GM21447 (cell line): ENCODE measurements around the gene C8G.

ENCODE experiments used
- ATAC-seq: cut with Tn5 transposase; IDR thresholded peaks from one replicate; pipeline ENCODE4 v1.9.1; 2021; ENCODE audit not compliant: unreplicated experiment

Gene C8G

GRCh38 chr9:136944519-136945332 lies at the start of gene C8G, which contains the start of gene FBXW5:
TSS of gene C8G (plus strand) at chr9:136945243. CDS start at chr9:136945321, 78 bp downstream.
TSS of gene FBXW5 (minus strand) at chr9:136944738. CDS start at chr9:136944083, 655 bp downstream.
- peak; percentile 67 for ATAC-seq

DNA sequence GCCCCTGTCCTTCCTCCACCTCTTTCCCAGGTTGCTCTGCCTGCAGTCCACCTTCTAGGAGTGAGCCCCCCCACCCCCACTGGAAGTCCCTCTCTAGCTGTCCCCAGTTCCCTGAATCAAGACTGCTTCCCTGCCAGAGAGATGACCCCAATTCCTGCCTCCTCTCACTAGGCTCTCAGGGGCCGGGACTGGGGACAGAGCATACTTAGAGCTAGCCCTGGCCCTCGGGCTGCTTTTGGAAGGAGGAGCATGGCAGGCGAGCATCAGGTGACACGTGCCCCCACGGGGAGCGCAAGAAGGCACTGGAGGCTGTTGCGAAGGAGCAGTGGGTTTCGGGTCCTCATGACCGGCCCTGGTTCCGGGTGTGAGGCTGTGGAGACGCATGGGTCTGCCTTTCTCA lies 49.0 kb upstream of the C8G start:
- ATAC-seq: no peak

DNA sequence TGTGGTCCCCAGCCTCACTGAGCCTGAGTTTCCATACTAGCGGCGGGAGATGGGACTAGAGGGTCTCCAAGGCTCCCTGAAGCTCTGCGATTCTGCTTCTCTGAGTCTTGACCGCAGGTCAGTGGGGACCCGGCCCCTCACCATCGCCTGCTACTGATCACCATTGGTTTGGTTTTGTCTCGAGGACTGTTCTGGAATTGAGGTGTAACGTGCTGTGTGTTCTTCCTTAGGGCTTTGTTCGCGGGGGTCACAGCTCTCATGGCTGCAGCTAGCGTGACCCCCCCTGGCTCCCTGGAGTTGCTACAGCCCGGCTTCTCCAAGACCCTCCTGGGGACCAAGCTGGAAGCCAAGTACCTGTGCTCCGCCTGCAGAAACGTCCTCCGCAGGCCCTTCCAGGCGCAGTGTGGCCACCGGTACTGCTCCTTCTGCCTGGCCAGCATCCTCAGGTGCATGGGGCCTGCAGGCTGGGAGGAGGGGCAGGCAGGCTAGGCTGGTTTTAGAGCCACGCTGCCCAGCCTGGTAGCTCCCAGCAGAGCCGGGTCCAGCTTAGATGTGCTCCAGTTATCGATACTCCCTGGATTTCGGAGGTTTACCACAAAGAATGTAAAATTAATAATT lies 46.5 kb upstream of the C8G start:
- ATAC-seq: no peak

GRCh38 chr9:136899196-136899595 lies 45.8 kb upstream of the C8G start:
- peak; percentile 42 for ATAC-seq

DNA sequence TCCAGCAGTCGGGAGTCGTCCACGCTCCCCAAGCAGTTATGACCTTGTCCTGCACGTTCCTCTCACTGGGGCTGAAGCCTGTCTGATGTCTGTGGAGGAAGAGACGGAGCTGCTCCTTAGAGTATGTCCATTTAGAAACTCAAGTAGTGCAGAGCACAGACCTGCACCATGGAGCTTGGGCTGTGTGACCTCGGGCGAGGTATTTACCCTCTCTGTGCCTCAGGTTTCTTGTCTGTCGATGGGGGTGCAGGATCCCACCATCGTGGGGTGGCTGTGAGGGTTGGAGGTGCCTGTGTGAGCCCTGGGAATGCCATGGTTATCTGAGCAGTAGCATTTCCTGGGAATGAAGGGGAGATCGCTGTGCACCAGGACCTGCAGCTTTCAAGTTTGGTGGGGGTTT lies 44.5 kb upstream of the C8G start:
- ATAC-seq: no peak

DNA sequence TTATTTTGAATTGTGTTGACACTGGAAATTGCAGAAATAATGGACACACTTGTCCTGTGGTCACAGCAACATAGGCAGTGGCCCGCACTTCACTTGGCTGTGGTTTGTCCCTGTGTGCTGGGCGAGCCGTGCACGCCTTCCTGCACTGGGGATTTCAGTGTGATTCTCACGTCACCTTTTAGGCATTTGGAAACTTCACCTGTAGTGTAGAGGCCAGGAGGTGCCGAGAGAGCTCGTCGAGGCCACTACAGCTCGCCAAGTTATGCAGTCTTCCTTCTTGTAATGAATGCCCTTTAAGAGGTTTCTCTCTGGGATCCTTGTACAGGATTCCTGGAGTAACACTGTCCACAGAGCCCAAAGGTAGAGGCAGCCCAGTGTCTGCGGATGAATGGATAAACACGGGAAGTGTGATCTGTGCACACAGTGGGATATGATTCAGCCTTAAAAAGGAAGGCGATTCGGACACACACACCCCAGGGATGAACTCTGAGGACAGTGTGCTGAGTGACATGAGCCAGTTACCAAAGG lies 44.0 kb upstream of the C8G start:
- no peak for ATAC-seq

DNA sequence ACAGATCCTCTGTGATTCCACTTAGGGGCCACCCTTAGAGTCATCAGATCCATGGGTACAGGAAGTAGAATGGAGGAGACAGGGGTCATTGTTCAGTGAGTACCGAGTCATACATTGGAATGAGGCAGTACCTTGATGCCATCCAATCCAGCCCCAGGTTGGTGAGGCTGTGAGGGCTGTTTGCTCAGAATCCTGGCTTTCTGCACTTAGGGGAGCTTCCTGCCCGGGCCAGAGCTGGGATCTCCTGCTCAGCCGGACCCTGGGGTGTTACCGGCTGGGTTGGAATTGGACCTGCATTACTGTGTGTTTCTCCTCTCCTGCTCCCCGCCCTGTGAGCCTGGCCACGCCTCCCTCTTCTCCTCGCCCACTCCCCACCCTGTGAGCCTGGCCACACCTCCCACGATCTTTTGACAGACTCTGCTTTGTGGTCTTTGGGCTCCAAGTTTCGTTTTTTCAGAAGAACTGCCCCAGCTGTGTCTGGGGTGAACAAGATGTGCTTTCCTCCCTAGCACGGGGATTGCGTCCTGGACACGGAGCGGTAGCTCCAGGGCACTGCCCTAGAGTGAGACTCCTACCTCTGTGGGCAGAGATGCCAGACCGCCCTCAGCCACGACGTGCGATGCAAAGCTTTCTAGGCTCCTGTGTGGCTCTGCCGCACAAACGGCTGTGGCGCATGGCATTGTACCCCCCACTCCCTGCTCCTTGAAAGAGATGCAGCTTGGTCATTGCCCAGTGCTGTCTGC lies 43.4 kb upstream of the C8G start:
- ATAC-seq: peak; percentile 44

DNA sequence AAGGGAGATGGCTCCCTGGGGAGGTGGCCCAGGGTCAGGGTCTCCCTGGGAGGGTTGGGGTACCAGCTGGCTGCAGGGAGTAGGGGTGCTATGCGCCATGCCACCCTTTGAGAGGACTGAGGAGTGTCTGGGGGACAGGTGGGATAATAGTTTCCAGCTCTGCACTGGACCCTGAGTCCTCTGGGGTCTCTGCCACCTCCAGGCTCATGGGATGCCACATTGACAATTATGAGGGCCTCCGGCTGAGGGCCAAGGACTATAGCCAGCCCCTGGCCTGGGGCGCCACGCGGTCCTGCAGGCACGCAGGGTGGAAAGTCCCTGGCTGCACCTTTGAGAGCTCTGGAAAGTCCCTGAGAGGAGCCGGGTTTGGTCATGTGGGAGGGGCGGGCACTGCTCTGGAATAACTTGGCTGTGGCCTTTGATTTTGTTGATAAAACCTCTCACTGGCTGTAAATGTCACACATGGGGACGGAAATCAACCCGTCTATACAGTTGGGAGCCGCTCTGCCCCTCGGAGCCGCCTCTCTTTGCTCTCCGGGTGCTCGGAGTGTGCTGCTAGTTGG lies 42.7 kb upstream of the C8G start:
- ATAC-seq: peak; percentile 55

- ATAC-seq: no peak
These were observed 41.9 kb upstream of the C8G start for GRCh38 chr9:136903041-136903554.

DNA sequence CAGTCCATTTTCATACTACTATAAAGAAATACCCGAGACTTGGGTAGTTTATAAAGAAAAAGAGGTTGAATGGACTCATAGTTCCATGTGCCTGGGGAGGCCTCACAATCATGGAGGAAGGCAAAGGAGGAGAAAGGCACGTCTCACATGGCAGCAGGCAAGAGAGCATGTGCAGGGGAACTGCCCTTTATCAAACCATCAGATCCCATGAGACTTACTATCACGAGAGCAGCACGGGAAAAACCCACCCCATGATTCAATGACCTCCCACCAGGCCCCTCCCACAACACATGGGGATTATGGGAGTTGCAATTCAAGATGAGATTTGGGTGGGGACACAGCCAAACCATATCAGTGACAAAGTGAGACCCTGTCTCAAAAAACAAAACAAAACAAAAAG lies 38.8 kb upstream of the C8G start:
- ATAC-seq: no peak

DNA sequence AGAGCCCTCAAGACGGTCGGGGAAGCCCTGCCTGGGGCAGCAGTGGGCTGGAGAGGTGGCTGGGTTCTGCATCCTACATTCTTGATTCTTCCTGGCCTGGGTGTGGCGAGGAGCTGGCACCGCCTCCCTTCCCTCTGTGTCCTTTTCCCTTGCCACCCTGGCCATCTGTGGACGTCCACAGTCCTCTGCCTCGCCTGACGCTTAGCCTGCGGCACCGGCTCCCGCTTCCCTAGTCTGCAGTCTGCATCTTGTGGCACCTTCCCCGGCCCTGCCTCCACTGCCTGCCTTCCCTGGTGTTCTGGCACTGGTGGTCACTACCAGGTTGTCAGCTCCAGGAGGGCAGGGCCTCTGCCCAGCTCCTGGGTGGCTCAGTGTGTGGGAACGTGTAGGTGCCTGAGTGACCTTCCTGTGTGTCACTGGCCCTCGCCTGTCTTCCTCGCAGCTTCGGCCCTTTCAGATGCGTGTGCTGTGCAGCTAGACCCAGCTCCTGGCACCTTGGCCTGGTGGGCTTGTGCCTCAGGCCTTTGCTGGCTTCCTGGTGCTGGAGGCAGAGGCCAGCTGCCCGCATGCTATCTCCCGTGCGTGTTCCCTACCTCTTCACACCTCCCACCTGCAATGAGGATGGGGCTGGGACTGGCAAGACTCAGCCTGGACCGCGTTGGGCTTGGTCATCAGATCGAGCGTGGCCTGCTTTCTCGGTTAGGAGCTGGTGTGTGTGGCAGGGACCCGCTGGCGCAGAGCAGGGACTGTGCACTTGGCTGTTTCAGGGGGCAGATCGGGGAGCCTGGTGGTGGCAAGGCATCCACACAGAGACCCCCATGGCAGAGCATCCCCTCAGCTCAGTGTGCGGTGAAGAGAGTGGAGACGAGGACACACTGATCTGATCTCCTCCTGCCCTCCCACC lies 37.8 kb upstream of the C8G start:
- ATAC-seq: no peak

DNA sequence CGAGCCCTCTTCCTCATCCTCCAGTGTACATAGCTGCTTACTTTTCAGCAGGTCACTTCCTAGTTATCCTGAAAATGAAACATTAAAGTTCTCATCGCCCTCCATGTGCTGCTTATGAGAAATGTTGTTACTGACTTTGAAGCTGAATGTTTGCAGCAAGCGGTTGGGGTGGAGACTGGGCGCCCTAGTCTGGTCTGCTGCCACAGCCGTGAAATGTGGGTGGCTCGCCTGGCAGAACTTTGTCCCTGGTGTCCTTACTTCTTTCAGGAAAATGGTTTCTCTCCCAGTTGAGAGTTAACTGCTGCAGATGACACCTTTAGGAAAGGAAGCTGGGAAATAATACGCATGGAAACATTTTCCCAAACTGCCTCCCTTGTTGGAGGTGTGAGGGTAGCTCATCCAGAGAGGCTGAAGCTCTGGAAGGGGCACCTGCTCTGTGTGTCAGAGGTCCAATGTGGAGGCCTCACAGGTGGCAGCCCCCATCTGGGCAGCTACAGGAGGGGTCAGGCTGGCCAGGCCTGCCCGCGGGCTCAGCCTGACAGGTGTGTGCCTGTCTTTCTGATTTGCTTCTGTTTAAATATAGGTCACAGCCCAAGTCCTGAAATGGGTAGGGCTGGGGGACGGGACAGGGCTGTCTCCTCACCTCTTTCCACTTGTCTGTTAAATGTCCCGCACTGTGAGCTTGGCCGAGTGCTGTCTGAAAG lies 34.7 kb upstream of the C8G start:
- no peak for ATAC-seq

GRCh38 chr9:136910901-136911245 lies 34.2 kb upstream of the C8G start:
- ATAC-seq: no peak

GRCh38 chr9:136913701-136914438 lies 31.2 kb upstream of the C8G start:
- no peak for ATAC-seq

GRCh38 chr9:136915632-136916329 lies 29.3 kb upstream of the C8G start:
- no peak for ATAC-seq

DNA sequence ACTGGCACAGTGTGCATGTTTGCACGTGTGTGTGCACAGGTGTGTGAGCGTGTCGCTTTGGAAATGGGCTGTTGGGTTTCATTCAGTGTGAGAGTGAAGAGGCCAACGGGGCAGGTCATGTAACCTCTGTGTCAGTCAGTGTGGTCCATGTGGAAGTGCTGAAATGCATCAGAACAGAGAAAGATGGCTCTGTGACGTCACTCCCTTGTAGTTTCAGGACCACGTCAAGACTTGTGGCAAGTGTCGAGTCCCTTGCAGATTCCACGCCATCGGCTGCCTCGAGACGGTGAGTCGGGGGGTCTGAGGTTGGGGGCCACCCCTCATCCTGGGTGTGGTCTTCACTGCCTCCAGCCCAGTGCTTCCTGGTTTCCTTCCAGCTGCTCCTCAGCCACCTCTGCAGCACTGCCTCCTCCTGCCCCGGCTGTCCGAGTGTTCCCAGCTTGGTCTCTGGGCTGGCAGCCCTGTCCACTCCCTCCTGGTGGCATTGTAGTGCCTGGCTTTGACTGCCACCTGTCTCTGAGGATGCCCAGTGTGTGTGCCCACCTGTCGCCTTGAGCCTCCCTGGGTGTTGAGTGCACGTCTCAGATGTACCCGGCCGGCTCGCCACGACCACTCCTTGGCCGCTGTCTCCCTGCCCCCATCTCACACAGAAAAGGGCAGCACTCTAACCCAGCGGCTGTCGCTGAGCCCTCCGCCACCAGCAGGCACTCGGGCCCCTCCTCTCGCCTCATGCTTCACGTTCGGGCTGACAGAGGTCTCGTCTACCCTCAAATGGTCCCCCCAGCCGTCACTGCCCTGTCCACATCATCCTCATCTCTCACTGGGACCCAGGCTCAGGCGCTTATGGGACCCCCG lies 28.5 kb upstream of the C8G start:
- no peak for ATAC-seq

DNA sequence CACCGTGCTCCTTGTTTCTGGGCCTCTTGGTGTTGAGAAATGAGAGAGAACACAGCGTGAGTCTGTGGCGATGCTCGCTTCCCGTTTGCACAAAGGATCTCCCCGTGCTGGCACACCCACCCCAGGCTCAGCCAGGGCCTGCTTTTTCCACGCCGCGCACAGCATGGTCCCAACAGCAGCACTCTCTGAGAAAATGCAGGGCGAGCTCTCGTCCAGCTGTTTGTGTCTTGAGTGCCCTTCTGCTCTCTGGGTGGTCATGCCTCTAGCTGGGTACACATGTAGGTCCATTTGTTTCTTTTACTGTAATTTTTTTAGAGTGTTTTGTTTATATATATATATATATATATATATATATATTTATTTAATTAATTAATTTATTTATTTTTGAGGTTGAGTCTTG lies 27.1 kb upstream of the C8G start:
- ATAC-seq: no peak
